H1 (cell line): ENCODE measurements around the gene BBS5. TPM values are rescaled to one million over a fixed set of nuclear protein-coding genes. Genes with fewer than 3 reads are reported as not detected.

Experiments
- CTCF ChIA-PET: fragments of 300-600 bp; sonication (Branson Sonifier 250); formaldehyde crosslinking; loops from one replicate; lab custom pipeline; 2021; ENCODE audit not compliant: partially characterized antibody; lab: Charles Lee
- POLR2A ChIA-PET: fragments of 300-600 bp; sonication (Branson Sonifier 250); formaldehyde crosslinking; loops from one replicate; lab custom pipeline; 2021; ENCODE audit warnings: inconsistent platforms; ENCODE audit not compliant: partially characterized antibody; lab: Charles Lee
- DNase-seq, 2 experiments: peaks; one replicate each; pipeline versions ENCODE4 v3.0.0 to v3.0.0-alpha.2; 2010 to 2022; ENCODE audit warnings: low spot score in 2 of 2, low read depth in 1 of 2, mixed read lengths in 1 of 2
- FAIRE-seq: peaks from 2 replicates; lab custom pipeline; 2011; peaks lifted over from hg19 to GRCh38; lab: Jason Lieb, UNC
- H2AFZ ChIP-seq: 2 replicates; pipeline ENCODE4 v1.8.1; 2012; ENCODE audit warnings: low read length, inconsistent platforms
- H2AK5ac ChIP-seq: 2 replicates; pipeline ENCODE4 v1.6.1; 2013; ENCODE audit warnings: low read depth, low read length
- H2BK120ac ChIP-seq: replicated peaks from 2 replicates; pipeline ENCODE3; 2013; ENCODE audit warnings: low read depth, low read length, inconsistent platforms
- H2BK12ac ChIP-seq: 2 replicates; pipeline ENCODE4 v1.6.1; 2013; ENCODE audit warnings: low read depth, low read length
- H2BK15ac ChIP-seq: 2 replicates; pipeline ENCODE4 v1.6.1; 2013; ENCODE audit warnings: low read length
- H2BK20ac ChIP-seq: 2 replicates; pipeline ENCODE4 v1.6.1; 2013; ENCODE audit warnings: low read length
- H2BK5ac ChIP-seq: 2 replicates; pipeline ENCODE4 v1.6.1; 2013; ENCODE audit warnings: low read depth, low read length
- H3K14ac ChIP-seq: 2 replicates; pipeline ENCODE4 v1.6.1; 2013; ENCODE audit warnings: inconsistent platforms; ENCODE audit not compliant: insufficient read length
- H3K18ac ChIP-seq: 2 replicates; pipeline ENCODE4 v1.6.1; 2013; ENCODE audit warnings: low read length; ENCODE audit errors: extremely low read depth
- H3K23ac ChIP-seq: 2 replicates; pipeline ENCODE4 v1.6.1; 2013; ENCODE audit warnings: inconsistent platforms; ENCODE audit not compliant: insufficient read length
- H3K23me2 ChIP-seq: 2 replicates; pipeline ENCODE4 v1.6.1; 2013; ENCODE audit warnings: low read depth, low read length
- H3K27ac ChIP-seq: 2 replicates; pipeline ENCODE4 v1.6.1; 2011; ENCODE audit warnings: low read depth, low read length, inconsistent platforms
- H3K27me3 ChIP-seq, 4 experiments: replicated peaks in 1 of 4; 1 replicate in 1 of 4; 2 replicates in 3 of 4; pipeline versions ENCODE4 v1.6.1 to v1.8.1; 2011 to 2013; ENCODE audit warnings: low read length in 3 of 4, mild to moderate bottlenecking in 3 of 4, inconsistent platforms in 2 of 4, mixed read lengths in 2 of 4, moderate library complexity in 1 of 4; ENCODE audit not compliant: control insufficient read depth in 3 of 4, insufficient read depth in 3 of 4; ENCODE audit errors: extremely low read depth in 1 of 4
- H3K36me3 ChIP-seq, 4 experiments: 2 replicates each; pipeline versions ENCODE4 v1.6.1 to v1.8.1; 2011 to 2013; ENCODE audit warnings: mild to moderate bottlenecking in 4 of 4, low read length in 3 of 4, moderate library complexity in 2 of 4, control low read depth in 1 of 4, inconsistent platforms in 1 of 4; ENCODE audit not compliant: insufficient read depth in 4 of 4, control insufficient read depth in 2 of 4
- H3K4ac ChIP-seq: replicated peaks from 2 replicates; pipeline ENCODE3; 2013; ENCODE audit warnings: low read length, low read depth, mixed read lengths, inconsistent platforms; ENCODE audit not compliant: insufficient read length
- H3K4me1 ChIP-seq, 4 experiments: replicated peaks in 1 of 4; 1 replicate in 1 of 4; 2 replicates in 3 of 4; pipeline versions ENCODE4 v1.6.1 to v1.8.1; 2011 to 2013; ENCODE audit warnings: low read length in 3 of 4, inconsistent platforms in 2 of 4, mixed read lengths in 1 of 4; ENCODE audit not compliant: insufficient read depth in 4 of 4, control insufficient read depth in 3 of 4
- H3K4me2 ChIP-seq, 2 experiments: 2 replicates each; pipeline versions ENCODE4 v1.6.1 to v1.8.1; 2011 to 2013; ENCODE audit warnings: low read depth in 2 of 2, low read length in 2 of 2, control low read depth in 1 of 2, inconsistent platforms in 1 of 2, mild to moderate bottlenecking in 1 of 2; ENCODE audit not compliant: insufficient read depth in 1 of 2
- H3K4me3 ChIP-seq, 4 experiments: fragments of 200-600, 300-600 bp in 1 of 4; sonication (generic), shearing (Covaris generic), sonication (Bioruptor Twin) in 1 of 4; 2 replicates each; pipeline versions ENCODE4 v1.5.1 to v1.8.1; 2011 to 2016; ENCODE audit warnings: low read length in 4 of 4, low read depth in 3 of 4, control low read depth in 2 of 4, inconsistent platforms in 2 of 4, mild to moderate bottlenecking in 2 of 4, mixed read lengths in 1 of 4, moderate library complexity in 1 of 4; ENCODE audit not compliant: insufficient read depth in 2 of 4; ENCODE audit errors: extremely low read depth in 1 of 4
- H3K56ac ChIP-seq: replicated peaks from 2 replicates; pipeline ENCODE3; 2013; ENCODE audit warnings: low read depth, mild to moderate bottlenecking, mixed read lengths, low read length, inconsistent platforms; ENCODE audit not compliant: insufficient read length
- H3K79me1 ChIP-seq: 2 replicates; pipeline ENCODE4 v1.6.1; 2013; ENCODE audit warnings: low read depth, low read length, control low read depth
- H3K79me2 ChIP-seq, 2 experiments: 2 replicates each; pipeline versions ENCODE4 v1.6.1 to v1.8.1; 2012 to 2013; ENCODE audit warnings: low read length in 2 of 2, mild to moderate bottlenecking in 2 of 2, inconsistent platforms in 1 of 2; ENCODE audit not compliant: insufficient read depth in 2 of 2, control insufficient read depth in 1 of 2
- H3K9ac ChIP-seq, 4 experiments: replicated peaks in 1 of 4; 1 replicate in 1 of 4; 2 replicates in 3 of 4; pipeline versions ENCODE4 v1.6.1 to v1.8.1; 2011 to 2013; ENCODE audit warnings: low read depth in 3 of 4, low read length in 3 of 4, control low read depth in 2 of 4, mild to moderate bottlenecking in 2 of 4, moderate library complexity in 2 of 4, inconsistent platforms in 1 of 4; ENCODE audit errors: extremely low read depth in 1 of 4
- H3K9me3 ChIP-seq, 2 experiments: 2 replicates each; pipeline versions ENCODE4 v1.6.1 to v1.8.1; 2012 to 2013; ENCODE audit warnings: mild to moderate bottlenecking in 2 of 2, moderate library complexity in 2 of 2, control low read depth in 1 of 2, inconsistent platforms in 1 of 2, low read depth in 1 of 2, low read length in 1 of 2, mixed read lengths in 1 of 2; ENCODE audit not compliant: insufficient read depth in 2 of 2
- H4K20me1 ChIP-seq, 2 experiments: replicated peaks in 1 of 2; 2 replicates each; pipeline versions ENCODE3 to v1.8.1; 2011 to 2013; ENCODE audit warnings: inconsistent platforms in 2 of 2, low read length in 2 of 2, mild to moderate bottlenecking in 1 of 2; ENCODE audit not compliant: insufficient read depth in 2 of 2, control insufficient read depth in 1 of 2
- H4K5ac ChIP-seq: 2 replicates; pipeline ENCODE4 v1.6.1; 2013; ENCODE audit warnings: low read length, low read depth, mixed read lengths, inconsistent platforms; ENCODE audit not compliant: insufficient read length
- H4K8ac ChIP-seq: 2 replicates; pipeline ENCODE4 v1.8.0; 2013; ENCODE audit warnings: mild to moderate bottlenecking, moderate library complexity, low read length, inconsistent platforms; ENCODE audit not compliant: insufficient read depth; ENCODE audit errors: extremely low read depth
- H4K91ac ChIP-seq: replicated peaks from 2 replicates; pipeline ENCODE3; 2013; ENCODE audit warnings: low read length, mixed read lengths, inconsistent platforms; ENCODE audit not compliant: insufficient read length
- CHD2 ChIP-seq: IDR thresholded peaks from 2 replicates; pipeline ENCODE4 v1.6.1; 2012; ENCODE audit warnings: low read length, improper control_type of control experiment
- KDM1A ChIP-seq: fragments of 200-600, 300-600 bp; sonication (generic); IDR thresholded peaks from 2 replicates; pipeline ENCODE4 v1.7.1; 2016; ENCODE audit warnings: mild to moderate bottlenecking, low read length, borderline replicate concordance
- NANOG ChIP-seq: IDR thresholded peaks from 2 replicates; pipeline ENCODE4 v1.6.1; 2011; ENCODE audit warnings: low read length, low read depth, mild to moderate bottlenecking, inconsistent platforms; ENCODE audit not compliant: insufficient read depth, poor library complexity, severe bottlenecking
- YY1 ChIP-seq: IDR thresholded peaks from 2 replicates; pipeline ENCODE4 v1.6.1; 2011; ENCODE audit warnings: low read depth, mild to moderate bottlenecking, low read length
- WGBS, 2 experiments: shearing (Covaris generic) in 1 of 2; methylation state at CpG; one replicate each; pipeline versions ENCODE4 v1.1.6 to v1.1.7; 2013 to 2015; ENCODE audit warnings: low lambda C conversion rate in 2 of 2, mixed read lengths in 2 of 2, inconsistent platforms in 1 of 2, low coverage in 1 of 2, missing lambda C conversion rate in 1 of 2; ENCODE audit not compliant: insufficient replicate concordance in 2 of 2, insufficient coverage in 1 of 2, insufficient read length in 1 of 2; ENCODE audit errors: extremely low coverage in 1 of 2, missing lambda C conversion rate in 1 of 2; 5-methylcytosine and 5-hydroxymethylcytosine counted together
- polyA plus RNA-seq, 7 experiments: library from polyadenylated mRNA; depleted of rRNA in 3 of 7; stranded (reverse) in 5 of 7; unstranded in 2 of 7; fragments of >200 nt in 5 of 7; fragments of 200-250 nt in 2 of 7; gene quantifications; 1 replicate in 5 of 7; 2 replicates in 1 of 7; 4 replicates in 1 of 7; pipeline versions ENCODE4 v1.2.1 to v1.2.3, GENCODE V29; 2011 to 2013; ENCODE audit warnings: missing spikeins in 2 of 7, mixed read lengths in 2 of 7
- total RNA-seq: library from RNA; stranded (reverse); fragmentation: NEBNext Ultra II Directional; extraction: Animal tissue kit (Norgen Biotek cat#: 25700); gene quantifications from 2 replicates; pipeline ENCODE4 v1.2.1, GENCODE V29; 2021

Gene BBS5
- total and polyA plus RNA-seq, 2 of the 8 experiments (the other 6 are each of a cell fraction or from before 2014, with no cell fraction given): 0.20 to 0.36 TPM

- no peak overlapping the region for H2BK20ac ChIP-seq
- H2AFZ ChIP-seq: peak overlapping the region; percentile 76; the same call in 1 of the 2 replicates
- H3K4me3 ChIP-seq: peak overlapping the region; percentile 52 to 79 (median 64); a peak in 5 of 8 replicates
- no peak overlapping the region for H4K91ac ChIP-seq
- no peak overlapping the region for H4K8ac ChIP-seq
- 0 out of 7 replicates have a peak overlapping the region, but pooled peaks of 1 of the 4 experiments have one; percentile 10 for H3K9ac ChIP-seq
- no peaks in the 10 kb centered on the region for H3K79me2 ChIP-seq
- no peak overlapping the region for H3K14ac ChIP-seq
- H3K23me2 ChIP-seq: peaks cover 1% of the 10 kb centered on the region; the same call in 1 of the 2 replicates
- peaks cover 16 to 29% (median 27%) of the 10 kb centered on the region in 4 experiments for H3K27me3 ChIP-seq
- H3K36me3 ChIP-seq: no peaks in the 10 kb centered on the region
- WGBS, 2 experiments: 84% methylated on average over 14 of the region's 14 CpGs; no CpG with 5 or more reads in 1 of the 2 experiments
- peak overlapping the region; percentile 69 to 75 for H3K4me2 ChIP-seq
- no peak overlapping the region for H3K27ac ChIP-seq
- H3K18ac ChIP-seq: no peak overlapping the region
- H3K79me1 ChIP-seq: no peaks in the 10 kb centered on the region
- no peaks in the 10 kb centered on the region; a peak in 2 of 7 replicates for H3K4me1 ChIP-seq
- DNase-seq (no peak), FAIRE-seq (no peak)
- TF ChIP-seq CHD2 (no peak), KDM1A (peak; percentile 35; the same call in 1 of the 2 replicates), NANOG (no peak), YY1 (no peak)
- H2BK5ac ChIP-seq: no peak overlapping the region
- no peak overlapping the region for H3K56ac ChIP-seq
- H4K5ac ChIP-seq: no peak overlapping the region
- no peaks in the 10 kb centered on the region for H3K9me3 ChIP-seq
- H2BK120ac ChIP-seq: no peak overlapping the region
- CTCF ChIA-PET: interaction anchor here (1.0 to 1.8 kb wide), 8 partner anchors 8 to 133 kb away, joined by 3 to 12 read pairs (median 4); no protein-coding TSS in a partner anchor
- no peak overlapping the region for H2BK12ac ChIP-seq
- no peaks in the 10 kb centered on the region for H4K20me1 ChIP-seq
- POLR2A ChIA-PET: interaction anchor here (0.6 kb wide), 1 partner anchor 15 kb away, joined by 3 read pairs; no protein-coding TSS in a partner anchor
- no peak overlapping the region for H3K4ac ChIP-seq
- no peak overlapping the region for H2AK5ac ChIP-seq
- no peak overlapping the region for H3K23ac ChIP-seq
- H2BK15ac ChIP-seq: no peak overlapping the region
These were observed 493 bp upstream of the BBS5 start for GRCh38 chr2:169478745-169479256.
